CD8-positive, alpha-beta memory T cell (primary cell): Measurements from ENCODE around the gene TRPM3. TPM values are rescaled to one million over a fixed set of nuclear protein-coding genes. Genes with fewer than 3 reads are reported as not detected.

ENCODE experiments used
- CTCF ChIA-PET: fragments of 350-600 bp; sonication (Branson Sonifier 250); formaldehyde crosslinking; loops from one replicate; lab custom pipeline; 2021; ENCODE audit warnings: antibody characterized with exemption; lab: Charles Lee
- POLR2A ChIA-PET: fragments of 350-600 bp; sonication (Branson Sonifier 250); formaldehyde crosslinking; loops from one replicate; lab custom pipeline; 2021; ENCODE audit warnings: antibody characterized with exemption; lab: Charles Lee
- DNase-seq, 5 donors: peaks; one replicate each; pipeline versions ENCODE4 v3.0.0 to v3.0.0-alpha.2; 2020 to 2022; ENCODE audit warnings: mixed read lengths in 1 of 5
- H3K27ac ChIP-seq: one replicate; pipeline ENCODE4 v1.7.0; 2013; ENCODE audit warnings: low read depth, mild to moderate bottlenecking, low read length, moderate library complexity
- H3K27me3 ChIP-seq: 2 replicates; pipeline ENCODE4 v1.7.0; 2013; ENCODE audit warnings: low read length, mild to moderate bottlenecking; ENCODE audit not compliant: insufficient read depth, poor library complexity, severe bottlenecking
- H3K36me3 ChIP-seq: 2 replicates; pipeline ENCODE4 v1.7.0; 2013; ENCODE audit warnings: mild to moderate bottlenecking, low read length, moderate library complexity; ENCODE audit not compliant: insufficient read depth
- H3K4me1 ChIP-seq: 2 replicates; pipeline ENCODE4 v1.7.0; 2013; ENCODE audit warnings: mild to moderate bottlenecking, low read length, moderate library complexity; ENCODE audit not compliant: insufficient read depth
- H3K4me3 ChIP-seq: 2 replicates; pipeline ENCODE4 v1.7.0; 2013; ENCODE audit warnings: mild to moderate bottlenecking, low read length
- H3K9me3 ChIP-seq: 2 replicates; pipeline ENCODE4 v1.7.0; 2013; ENCODE audit warnings: mild to moderate bottlenecking, low read length
- H3K27ac Mint-ChIP-seq, 8 donors: one replicate each; pipeline ENCODE4 v1.8.0; 2020 to 2021; ENCODE audit warnings: mixed read lengths in 8 of 8, mild to moderate bottlenecking in 6 of 8, inconsistent platforms in 3 of 8, moderate library complexity in 3 of 8
- H3K27me3 Mint-ChIP-seq, 2 donors: one replicate each; pipeline ENCODE4 v1.8.0; 2020 to 2021; ENCODE audit warnings: mixed read lengths in 2 of 2, mild to moderate bottlenecking in 1 of 2, moderate library complexity in 1 of 2
- H3K36me3 Mint-ChIP-seq, 3 donors: one replicate each; pipeline ENCODE4 v1.8.0; 2020 to 2021; ENCODE audit warnings: mixed read lengths in 3 of 3, inconsistent platforms in 1 of 3, mild to moderate bottlenecking in 1 of 3
- H3K4me1 Mint-ChIP-seq, 3 donors: one replicate each; pipeline ENCODE4 v1.8.0; 2020 to 2021; ENCODE audit warnings: mixed read lengths in 3 of 3, inconsistent platforms in 1 of 3, mild to moderate bottlenecking in 1 of 3
- H3K4me3 Mint-ChIP-seq, 7 donors: one replicate each; pipeline ENCODE4 v1.8.0; 2020 to 2021; ENCODE audit warnings: mixed read lengths in 7 of 7, mild to moderate bottlenecking in 6 of 7, moderate library complexity in 4 of 7, inconsistent platforms in 2 of 7
- H3K9me3 Mint-ChIP-seq, 5 donors: one replicate each; pipeline ENCODE4 v1.8.0; 2020 to 2022; ENCODE audit warnings: mixed read lengths in 5 of 5, mild to moderate bottlenecking in 3 of 5, moderate library complexity in 2 of 5, inconsistent platforms in 1 of 5
- polyA plus RNA-seq: library from polyadenylated mRNA; unstranded; fragments of 300-500 nt; fragmentation: Illumina TruSeq; gene quantifications from one replicate; pipeline ENCODE4 v1.2.3, GENCODE V29; 2021
- total RNA-seq, 2 experiments: library from RNA; stranded (reverse); gene quantifications; one replicate each; pipeline ENCODE4 v1.2.3, GENCODE V29; 2021

Gene TRPM3
- total and polyA plus RNA-seq, 3 experiments from 2014 or later: not detected

DNA sequence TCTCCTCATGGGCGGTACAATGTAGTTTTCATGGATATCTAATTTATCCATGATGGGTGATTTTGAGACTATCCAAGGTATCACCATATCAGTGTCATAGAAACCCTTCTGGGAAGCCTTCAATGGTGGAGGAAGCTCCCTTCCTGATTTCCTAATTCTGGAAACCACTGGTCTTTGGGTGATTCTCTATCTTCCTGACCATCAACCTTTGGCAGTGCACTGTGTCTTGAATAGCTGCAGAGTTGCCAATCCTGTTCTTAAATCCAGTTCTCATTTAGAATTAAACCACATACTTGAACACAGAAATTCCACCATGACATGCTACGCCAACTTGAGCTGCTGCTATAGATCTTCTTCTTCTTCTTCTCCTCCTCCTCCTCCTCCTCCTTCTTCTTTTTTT is 545.3 kb downstream of the TRPM3 start:
- no peaks in the 10 kb centered on the region for H3K27me3 ChIP-seq
- POLR2A ChIA-PET: no interaction called here
- H3K4me1 ChIP-seq: no peaks in the 10 kb centered on the region
- peaks cover 0 to 4% of the 10 kb centered on the region in 2 donors for H3K27me3 Mint-ChIP-seq
- H3K9me3 Mint-ChIP-seq: no peaks in the 10 kb centered on the region
- no peaks in the 10 kb centered on the region for H3K36me3 ChIP-seq
- no peak overlapping the region for H3K27ac ChIP-seq
- H3K9me3 ChIP-seq: no peaks in the 10 kb centered on the region
- no peak overlapping the region for H3K4me3 Mint-ChIP-seq
- H3K4me3 ChIP-seq: no peak overlapping the region
- H3K27ac Mint-ChIP-seq: no peak overlapping the region
- no peak for DNase-seq
- CTCF ChIA-PET: no interaction called here
- H3K36me3 Mint-ChIP-seq: peaks cover 0 to 4% (median 0%) of the 10 kb centered on the region in 3 donors
- no peaks in the 10 kb centered on the region for H3K4me1 Mint-ChIP-seq

DNA sequence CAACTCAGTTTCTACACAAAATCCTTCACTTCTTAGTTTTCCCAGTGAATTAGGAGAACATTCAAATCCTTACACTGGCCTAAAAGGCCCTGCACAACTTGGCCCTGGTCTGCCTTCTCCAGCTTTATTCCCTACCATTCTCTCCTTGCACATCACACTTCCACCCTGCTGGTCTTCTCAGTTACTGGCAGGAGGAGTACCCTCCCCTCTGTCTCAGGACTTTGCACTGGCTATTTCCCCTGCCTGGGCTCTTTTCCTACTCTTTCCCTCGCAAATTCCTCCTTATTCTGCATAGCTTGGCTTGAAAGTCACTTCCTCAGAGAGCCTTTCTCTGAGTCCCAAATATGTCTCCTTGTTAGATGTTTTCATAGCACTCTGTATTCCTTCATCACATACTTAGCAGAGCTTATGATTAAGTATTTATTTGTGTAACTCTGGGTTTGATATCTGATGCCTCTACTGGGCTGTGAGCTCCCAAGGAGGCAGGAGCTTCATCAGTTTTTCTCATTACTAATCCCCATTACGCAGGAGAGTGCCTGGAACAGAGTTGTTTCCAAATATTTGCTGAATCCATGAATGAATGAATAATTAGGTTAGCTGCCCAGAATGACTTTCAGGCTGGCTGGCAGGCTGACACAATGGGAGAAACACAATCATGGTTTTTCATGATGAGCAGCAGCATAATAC is 547.1 kb downstream of the TRPM3 start:
- no peak for DNase-seq
- Mint-ChIP-seq H3K9me3 (no peaks in the 10 kb centered on the region), H3K27me3 (peaks cover 0 to 4% of the 10 kb centered on the region in 2 donors), H3K4me3 (peak overlapping the region in 1 of 7 donors; percentile 11), H3K36me3 (peaks cover 0 to 6% (median 0%) of the 10 kb centered on the region in 3 donors), H3K27ac (peak overlapping the region in 2 of 8 donors; percentile 10 to 30), H3K4me1 (no peaks in the 10 kb centered on the region)
- Histone ChIP-seq H3K4me3 (no peak overlapping the region), H3K36me3 (no peaks in the 10 kb centered on the region), H3K4me1 (no peaks in the 10 kb centered on the region), H3K9me3 (no peaks in the 10 kb centered on the region), H3K27ac (no peak overlapping the region), H3K27me3 (no peaks in the 10 kb centered on the region)
- CTCF ChIA-PET: interaction anchor here (1.1 to 1.2 kb wide), 2 partner anchors 14 to 28 kb away, joined by 3 read pairs; no protein-coding TSS in a partner anchor
- POLR2A ChIA-PET: no interaction called here

DNA sequence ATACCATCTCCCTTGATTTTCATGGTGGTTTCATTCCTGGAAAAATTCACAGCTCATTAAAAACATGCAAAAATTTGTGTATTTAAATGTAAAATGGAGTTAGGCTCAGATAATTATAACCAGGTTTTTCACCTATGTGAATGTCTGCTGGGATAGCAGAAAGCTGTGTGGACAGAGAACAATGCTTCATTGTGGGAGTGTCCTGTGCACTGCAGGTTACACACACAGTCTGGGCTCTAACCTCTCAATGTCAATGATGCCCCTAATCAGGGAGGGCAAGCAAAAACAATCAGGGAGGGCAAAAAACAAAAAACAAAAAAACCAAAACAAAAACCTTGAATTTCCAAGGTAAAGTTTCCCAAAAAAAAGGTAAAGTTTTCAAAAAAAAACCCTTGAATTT is 548.1 kb downstream of the TRPM3 start:
- Histone ChIP-seq H3K27me3 (no peaks in the 10 kb centered on the region), H3K27ac (no peak overlapping the region), H3K36me3 (no peaks in the 10 kb centered on the region), H3K4me1 (no peaks in the 10 kb centered on the region), H3K9me3 (no peaks in the 10 kb centered on the region), H3K4me3 (no peak overlapping the region)
- H3K4me1 Mint-ChIP-seq: no peaks in the 10 kb centered on the region
- peaks cover 0 to 4% of the 10 kb centered on the region in 2 donors for H3K27me3 Mint-ChIP-seq
- ChIA-PET CTCF (no interaction called here), POLR2A (no interaction called here)
- no peak for DNase-seq
- H3K4me3 Mint-ChIP-seq: no peak overlapping the region
- H3K36me3 Mint-ChIP-seq: peaks cover 0 to 6% (median 0%) of the 10 kb centered on the region in 3 donors
- no peak overlapping the region for H3K27ac Mint-ChIP-seq
- H3K9me3 Mint-ChIP-seq: no peaks in the 10 kb centered on the region

DNA sequence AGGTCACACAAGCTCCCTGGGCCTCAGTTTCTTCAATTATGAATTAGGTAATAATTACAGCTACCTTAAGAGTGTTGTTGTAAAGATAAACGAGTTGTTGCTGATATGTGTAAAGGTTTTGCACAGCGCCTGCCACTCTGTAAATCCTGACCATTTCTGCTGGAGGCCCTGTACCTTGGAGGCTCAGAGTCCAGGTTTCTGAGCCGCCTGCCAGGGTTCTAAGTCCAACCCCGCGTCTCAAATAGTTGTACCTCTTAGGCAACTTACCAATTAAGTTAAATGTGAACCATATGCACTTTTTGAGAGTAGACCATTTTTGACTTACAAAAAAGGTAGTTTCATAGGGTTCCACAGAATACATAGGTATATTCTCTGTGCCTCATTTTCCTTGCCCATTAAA is 550.2 kb downstream of the TRPM3 start:
- CTCF ChIA-PET: interaction anchor here (1.0 kb wide), 1 partner anchor 8 kb away, joined by 4 read pairs; no protein-coding TSS in a partner anchor

DNA sequence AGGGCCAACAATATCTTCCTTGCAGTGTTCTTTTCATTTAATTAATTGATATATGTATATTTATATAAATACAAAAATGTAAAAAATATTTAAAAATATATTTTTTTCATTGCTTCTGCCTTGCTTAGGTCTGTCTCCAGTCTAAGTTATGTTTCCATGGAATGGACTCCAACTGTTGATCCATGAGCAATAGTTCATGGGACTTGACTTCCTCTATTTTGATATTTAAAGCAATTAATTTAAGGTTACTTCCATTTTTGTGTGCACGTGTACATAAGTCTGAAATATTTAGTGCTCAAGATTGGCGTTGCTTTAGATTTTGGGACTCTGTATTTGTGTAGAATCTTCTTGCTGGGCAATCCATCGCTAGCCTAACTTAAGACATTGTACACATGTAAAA is 551.6 kb downstream of the TRPM3 start:
- H3K4me1 Mint-ChIP-seq: peaks cover 3 to 8% (median 6%) of the 10 kb centered on the region in 3 donors
- ChIA-PET CTCF (no interaction called here), POLR2A (interaction anchor here (0.7 kb wide), 2 partner anchors 24 to 28 kb away, joined by 3 to 10 read pairs; no protein-coding TSS in a partner anchor)
- Histone ChIP-seq H3K9me3 (no peaks in the 10 kb centered on the region), H3K27ac (no peak overlapping the region), H3K36me3 (no peaks in the 10 kb centered on the region), H3K4me3 (no peak overlapping the region), H3K4me1 (peaks cover 13% of the 10 kb centered on the region), H3K27me3 (no peaks in the 10 kb centered on the region)
- peaks cover 0 to 6% (median 0%) of the 10 kb centered on the region in 3 donors for H3K36me3 Mint-ChIP-seq
- H3K27ac Mint-ChIP-seq: no peak overlapping the region
- H3K4me3 Mint-ChIP-seq: no peak overlapping the region
- no peaks in the 10 kb centered on the region for H3K9me3 Mint-ChIP-seq
- DNase-seq: no peak
- no peaks in the 10 kb centered on the region for H3K27me3 Mint-ChIP-seq

More for the DNA sequence above, 550.2 kb downstream of the TRPM3 start:
- POLR2A ChIA-PET: interaction anchor here (0.7 kb wide), 1 partner anchor 1792 kb away, joined by 3 read pairs; no protein-coding TSS in a partner anchor
- no peak overlapping the region for H3K4me3 ChIP-seq
- H3K9me3 ChIP-seq: no peaks in the 10 kb centered on the region
- no peak overlapping the region for H3K27ac ChIP-seq
- H3K4me1 Mint-ChIP-seq: no peaks in the 10 kb centered on the region
- no peak for DNase-seq
- no peaks in the 10 kb centered on the region for H3K27me3 ChIP-seq
- H3K36me3 ChIP-seq: no peaks in the 10 kb centered on the region
- H3K27ac Mint-ChIP-seq: no peak overlapping the region
- H3K4me1 ChIP-seq: no peaks in the 10 kb centered on the region
- H3K9me3 Mint-ChIP-seq: no peaks in the 10 kb centered on the region
- H3K36me3 Mint-ChIP-seq: peaks cover 0 to 6% (median 0%) of the 10 kb centered on the region in 3 donors
- H3K4me3 Mint-ChIP-seq: no peak overlapping the region
- peaks cover 0 to 2% of the 10 kb centered on the region in 2 donors for H3K27me3 Mint-ChIP-seq

DNA sequence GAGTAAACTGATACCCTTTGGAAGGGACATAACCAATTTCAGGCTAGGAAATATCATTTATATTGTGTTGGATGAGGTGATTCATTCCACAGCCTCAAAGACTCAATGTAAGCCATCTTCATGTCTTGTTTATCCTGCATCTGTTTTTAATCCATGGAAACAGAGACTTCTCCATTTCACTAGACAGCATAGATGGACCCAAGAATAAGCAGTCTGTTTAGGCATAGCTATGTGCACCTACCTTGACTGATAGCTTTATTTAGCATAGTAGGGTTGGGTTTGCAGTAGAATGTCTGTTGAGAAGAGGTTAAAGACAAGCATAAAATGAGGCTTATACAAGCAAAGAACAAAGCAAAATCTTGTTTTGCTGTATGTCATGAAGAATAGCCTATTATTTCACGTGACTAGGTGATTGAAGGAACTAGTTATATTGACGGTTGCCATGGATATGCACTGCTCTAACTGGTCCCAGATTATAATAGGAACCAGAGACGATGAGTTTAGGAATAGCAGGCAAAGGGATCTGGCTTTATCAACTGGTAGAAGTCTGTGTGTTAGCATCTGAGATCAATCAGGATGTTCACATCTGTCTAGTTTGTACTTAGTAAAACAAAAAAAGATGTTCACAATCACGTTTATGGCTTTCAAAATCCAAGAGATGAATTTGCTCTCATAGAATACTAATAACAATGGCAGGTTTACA is 552.2 kb downstream of the TRPM3 start:
- H3K27me3 Mint-ChIP-seq: no peaks in the 10 kb centered on the region
- ChIA-PET CTCF (no interaction called here), POLR2A (interaction anchor here (0.7 kb wide), 1 partner anchor 24 kb away, joined by 3 read pairs; no protein-coding TSS in a partner anchor)
- H3K4me1 Mint-ChIP-seq: peaks cover 9 to 13% (median 12%) of the 10 kb centered on the region in 3 donors
- H3K27ac Mint-ChIP-seq: no peak overlapping the region
- peaks cover 0 to 6% (median 0%) of the 10 kb centered on the region in 3 donors for H3K36me3 Mint-ChIP-seq
- H3K27ac ChIP-seq: no peak overlapping the region
- H3K9me3 ChIP-seq: no peaks in the 10 kb centered on the region
- peaks cover 19% of the 10 kb centered on the region for H3K4me1 ChIP-seq
- no peak overlapping the region for H3K4me3 Mint-ChIP-seq
- H3K27me3 ChIP-seq: no peaks in the 10 kb centered on the region
- H3K36me3 ChIP-seq: no peaks in the 10 kb centered on the region
- H3K9me3 Mint-ChIP-seq: no peaks in the 10 kb centered on the region
- no peak overlapping the region for H3K4me3 ChIP-seq
- no peak for DNase-seq

DNA sequence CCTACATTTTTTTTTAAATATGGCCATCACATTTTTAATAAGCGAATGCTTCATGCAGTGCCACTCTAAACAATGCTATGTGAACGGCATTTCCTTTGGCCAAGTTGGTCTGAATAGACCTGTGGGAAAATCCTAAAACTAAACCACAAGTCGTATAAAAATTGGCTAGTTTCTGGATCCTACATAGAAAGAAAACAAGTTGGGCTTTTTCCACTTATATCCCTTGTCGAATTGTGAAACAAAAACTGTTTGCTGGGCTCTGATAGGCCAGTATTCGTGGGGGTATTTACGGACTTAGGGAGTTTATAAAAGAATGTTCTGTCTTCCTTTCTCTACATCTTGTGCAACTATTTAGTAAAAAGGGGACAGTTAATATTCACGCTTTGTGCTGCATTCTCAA is 553.9 kb downstream of the TRPM3 start:
- H3K9me3 Mint-ChIP-seq: no peaks in the 10 kb centered on the region
- H3K4me1 Mint-ChIP-seq: peaks cover 26 to 30% (median 28%) of the 10 kb centered on the region in 3 donors
- no peaks in the 10 kb centered on the region for H3K9me3 ChIP-seq
- no peak overlapping the region for H3K27ac ChIP-seq
- H3K4me3 ChIP-seq: no peak overlapping the region
- ChIA-PET POLR2A (no interaction called here), CTCF (no interaction called here)
- no peaks in the 10 kb centered on the region for H3K27me3 Mint-ChIP-seq
- no peaks in the 10 kb centered on the region for H3K27me3 ChIP-seq
- H3K4me3 Mint-ChIP-seq: no peak overlapping the region
- no peaks in the 10 kb centered on the region for H3K36me3 ChIP-seq
- no peak for DNase-seq
- no peak overlapping the region for H3K27ac Mint-ChIP-seq
- H3K4me1 ChIP-seq: peaks cover 33% of the 10 kb centered on the region
- peaks cover 0 to 2% (median 0%) of the 10 kb centered on the region in 3 donors for H3K36me3 Mint-ChIP-seq

DNA sequence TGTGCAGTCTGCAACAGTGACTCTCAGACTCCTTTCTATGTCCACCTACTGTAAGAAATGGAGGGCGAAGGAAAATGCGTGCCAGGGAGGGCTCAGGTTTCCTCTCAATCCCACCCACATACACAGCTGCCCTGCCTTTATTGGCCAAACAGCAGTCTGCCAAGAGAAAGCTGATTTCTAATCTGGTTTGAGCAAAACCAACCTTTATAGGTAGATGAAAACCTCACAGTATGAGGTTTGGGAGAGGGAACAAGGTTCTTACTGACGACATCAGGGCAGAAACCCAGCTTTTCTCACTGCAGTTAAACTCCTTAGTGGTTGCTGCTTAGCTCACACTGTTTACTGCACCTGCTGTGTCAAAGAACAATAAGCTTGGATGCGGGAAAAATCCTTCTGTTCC is 554.7 kb downstream of the TRPM3 start:
- Mint-ChIP-seq H3K9me3 (no peaks in the 10 kb centered on the region), H3K4me1 (peaks cover 27 to 34% (median 28%) of the 10 kb centered on the region in 3 donors), H3K27ac (peak overlapping the region in 1 of 8 donors; percentile 1), H3K27me3 (no peaks in the 10 kb centered on the region), H3K4me3 (no peak overlapping the region), H3K36me3 (peaks cover 0 to 2% (median 0%) of the 10 kb centered on the region in 3 donors)
- H3K9me3 ChIP-seq: no peaks in the 10 kb centered on the region
- no peaks in the 10 kb centered on the region for H3K27me3 ChIP-seq
- DNase-seq: peak in 1 of 5 donors; percentile 10
- ChIA-PET CTCF (no interaction called here), POLR2A (no interaction called here)
- no peak overlapping the region for H3K27ac ChIP-seq
- H3K4me3 ChIP-seq: no peak overlapping the region
- peaks cover 33% of the 10 kb centered on the region for H3K4me1 ChIP-seq
- H3K36me3 ChIP-seq: no peaks in the 10 kb centered on the region
